Transverse colon (tissue), 4 donors: ENCODE measurements around the gene LRP1B. TPM values are rescaled to one million over a fixed set of nuclear protein-coding genes. Genes with fewer than 3 reads are reported as not detected.

Experiments
- DNase-seq: peaks from one replicate; pipeline ENCODE4 v3.0.0-alpha.2; 2019
- H3K27ac ChIP-seq, 4 donors: fragments of 200-600 bp; sonication (generic); 2 replicates each; pipeline ENCODE4 v1.5.1; 2016 to 2018; ENCODE audit warnings: inconsistent platforms in 4 of 4
- H3K27me3 ChIP-seq: fragments of 200-600 bp; sonication (generic); 2 replicates; pipeline ENCODE4 v1.5.1; 2017; ENCODE audit warnings: inconsistent platforms
- H3K36me3 ChIP-seq, 4 donors: fragments of 200-600 bp; sonication (generic); 2 replicates each; pipeline ENCODE4 v1.5.1; 2017 to 2019; ENCODE audit warnings: inconsistent platforms in 4 of 4
- H3K4me1 ChIP-seq, 4 donors: fragments of 200-600 bp; sonication (generic); 2 replicates each; pipeline ENCODE4 v1.5.1; 2017 to 2020; ENCODE audit warnings: inconsistent platforms in 4 of 4
- H3K4me3 ChIP-seq, 4 donors: fragments of 200-600 bp; sonication (generic); 1 replicate in 1 of 4; 2 replicates in 3 of 4; pipeline versions ENCODE4 v1.5.1 to v1.6.1; 2017 to 2019; ENCODE audit warnings: inconsistent platforms in 4 of 4
- H3K9me3 ChIP-seq, 2 donors: fragments of 200-600 bp; sonication (generic); 2 replicates each; pipeline ENCODE4 v1.5.1; 2017 to 2019; ENCODE audit warnings: inconsistent platforms in 2 of 2
- CTCF ChIP-seq, 5 experiments: fragments of 200-600 bp in 3 of 5; fragments of 450-650 bp in 2 of 5; sonication (generic) in 3 of 5; IDR thresholded peaks; 1 replicate in 2 of 5; 2 replicates in 3 of 5; pipeline ENCODE4 v1.5.1; 2016 to 2017; ENCODE audit warnings: antibody characterized with exemption in 5 of 5, inconsistent platforms in 3 of 5, mild to moderate bottlenecking in 2 of 5, moderate library complexity in 1 of 5
- EP300 ChIP-seq: sonication (generic); formaldehyde crosslinking; IDR thresholded peaks from one replicate; pipeline ENCODE4 v1.6.1; 2017; ENCODE audit warnings: antibody characterized with exemption, low read depth
- POLR2A ChIP-seq: fragments of 450-650 bp; IDR thresholded peaks from one replicate; pipeline ENCODE4 v1.6.1; 2016; ENCODE audit warnings: antibody characterized with exemption, mild to moderate bottlenecking, moderate library complexity
- POLR2AphosphoS5 ChIP-seq, 3 donors: sonication (generic); formaldehyde crosslinking; IDR thresholded peaks; one replicate each; pipeline ENCODE4 v1.6.1; 2016; ENCODE audit warnings: antibody characterized with exemption in 3 of 3
- WGBS, 2 donors: methylation state at CpG; one replicate each; pipeline ENCODE4 v1.1.5; 2018; ENCODE audit warnings: low coverage in 1 of 2; 5-methylcytosine and 5-hydroxymethylcytosine counted together
- in situ Hi-C, 4 donors: fragments of 200-750 bp; cut with MboI; loops; one replicate each; pipeline versions ENCODE4 v1.15.0 to v1.15.1; 2017; ENCODE audit warnings: low sequenced_read_pairs in 3 of 4, low pct_ligation_motif_present in 1 of 4, low pct_unique_long_range_greater_than_20kb in 1 of 4
- intact Hi-C: fragments of 100-400 bp; cut with DNase I; formaldehyde crosslinking; loops from one replicate; pipeline ENCODE4 v1.15.1; 2023; ENCODE audit warnings: low total_unique reads
- total RNA-seq, 4 donors: library from RNA; depleted of rRNA; stranded (reverse); fragments of >200 nt; gene quantifications; one replicate each; pipeline ENCODE4 v1.1.0, GENCODE V29; 2016

The LRP1B gene
- total RNA-seq, 4 donors from 2014 or later = 0.48 to 5.4 (median 0.82) TPM; not detected in 1

GRCh38 chr2:141021109-141021508 is 1109.7 kb downstream of the LRP1B start:
- 81 to 90% methylated on average over 1 of the region's 1 CpG for WGBS, 2 donors
- in situ Hi-C loops = no loop called here
- Histone ChIP-seq H3K36me3 (no peaks in the 10 kb centered on the region), H3K27me3 (no peaks in the 10 kb centered on the region), H3K4me1 (no peaks in the 10 kb centered on the region), H3K9me3 (no peaks in the 10 kb centered on the region), H3K4me3 (no peak overlapping the region), H3K27ac (no peak overlapping the region)
- no peak for TF ChIP-seq EP300
- TF ChIP-seq POLR2AphosphoS5 (IDR thresholded peaks at IDR 0.05) = no peak
- no peak for TF ChIP-seq CTCF (IDR thresholded peaks at IDR 0.05)
- TF ChIP-seq POLR2A = no peak
- DNase-seq = no peak
- intact Hi-C loops = no loop called here

DNA sequence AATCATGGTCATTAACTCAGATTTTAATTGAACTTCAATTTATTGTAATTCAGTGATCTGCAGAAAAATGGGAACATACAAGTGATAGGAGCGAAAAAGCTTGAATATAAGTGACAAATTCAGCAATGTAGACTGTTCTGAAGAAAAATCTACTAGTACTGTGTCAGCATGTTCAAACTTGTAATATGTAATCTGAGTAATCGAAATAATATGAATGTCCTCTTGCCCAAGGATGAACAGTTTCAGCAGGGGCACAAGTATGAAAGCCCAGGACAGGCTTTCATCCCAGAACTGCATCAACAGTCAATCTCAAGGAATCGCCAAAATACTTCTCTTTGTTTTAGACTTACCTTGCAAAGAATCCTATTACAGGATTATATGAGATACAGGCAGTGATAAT is 1110.5 kb downstream of the LRP1B start:
- in situ Hi-C loops = no loop called here
- no peak for TF ChIP-seq EP300
- no peak for TF ChIP-seq POLR2A
- no peak for TF ChIP-seq POLR2AphosphoS5 (IDR thresholded peaks at IDR 0.05)
- TF ChIP-seq CTCF (IDR thresholded peaks at IDR 0.05) = no peak
- no peak for DNase-seq

DNA sequence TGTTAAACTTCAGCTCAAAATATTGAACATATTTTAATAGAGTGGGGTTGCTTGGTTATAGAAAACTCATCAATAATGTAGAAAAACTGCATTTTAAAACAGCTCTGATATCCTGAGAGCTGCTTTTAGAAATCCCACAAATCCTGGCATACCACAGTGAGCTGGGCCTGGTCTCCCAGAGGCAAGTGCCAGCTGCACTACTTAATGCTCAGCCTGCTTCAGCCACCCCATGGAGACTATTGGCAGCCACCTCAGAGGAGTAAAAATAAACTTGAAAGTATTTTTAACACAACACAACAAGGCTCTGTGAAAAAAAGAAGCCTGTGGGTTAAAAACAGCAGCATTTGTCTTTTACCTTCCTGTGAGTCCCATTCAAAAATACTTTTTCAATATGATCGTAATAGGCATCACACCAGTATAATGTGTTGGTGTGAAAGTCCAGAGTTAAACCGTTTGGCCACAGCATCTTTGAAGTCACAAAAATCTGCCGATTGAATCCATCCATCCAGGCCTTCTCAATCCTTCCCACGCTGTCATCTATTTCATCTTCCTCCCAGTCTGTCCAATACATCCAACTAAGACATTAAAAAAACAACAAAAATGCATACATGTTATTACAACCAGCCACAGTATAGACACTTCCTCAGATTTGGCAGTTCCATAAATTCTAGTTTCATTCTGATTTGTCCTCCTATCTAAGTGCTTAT is 1115.3 kb downstream of the LRP1B start:
- in situ Hi-C loops = no loop called here

More for the DNA sequence above, 1110.5 kb downstream of the LRP1B start:
- Histone ChIP-seq H3K4me3 (no peak overlapping the region), H3K9me3 (no peaks in the 10 kb centered on the region), H3K27me3 (no peaks in the 10 kb centered on the region), H3K36me3 (no peaks in the 10 kb centered on the region), H3K27ac (no peak overlapping the region), H3K4me1 (no peaks in the 10 kb centered on the region)
- intact Hi-C loops = no loop called here
- WGBS, 2 donors = 87 to 88% methylated on average over 3 of the region's 3 CpGs

More for the DNA sequence above, 1115.3 kb downstream of the LRP1B start:
- DNase-seq = no peak
- Histone ChIP-seq H3K27ac (no peak overlapping the region), H3K9me3 (no peaks in the 10 kb centered on the region), H3K4me1 (no peaks in the 10 kb centered on the region), H3K27me3 (no peaks in the 10 kb centered on the region), H3K4me3 (no peak overlapping the region), H3K36me3 (no peaks in the 10 kb centered on the region)
- TF ChIP-seq POLR2A = no peak
- TF ChIP-seq POLR2AphosphoS5 (IDR thresholded peaks at IDR 0.05) = no peak
- no peak for TF ChIP-seq CTCF (IDR thresholded peaks at IDR 0.05)
- TF ChIP-seq EP300 = no peak
- WGBS, 2 donors = 74 to 78% methylated on average over 4 of the region's 4 CpGs
- intact Hi-C loops = no loop called here
